ENCODE data around the gene THAP9.

Gene THAP9

GRCh38 chr4:82965763-82966162, 65.2 kb downstream of the THAP9 start:
- no peak for DNase-seq

DNA sequence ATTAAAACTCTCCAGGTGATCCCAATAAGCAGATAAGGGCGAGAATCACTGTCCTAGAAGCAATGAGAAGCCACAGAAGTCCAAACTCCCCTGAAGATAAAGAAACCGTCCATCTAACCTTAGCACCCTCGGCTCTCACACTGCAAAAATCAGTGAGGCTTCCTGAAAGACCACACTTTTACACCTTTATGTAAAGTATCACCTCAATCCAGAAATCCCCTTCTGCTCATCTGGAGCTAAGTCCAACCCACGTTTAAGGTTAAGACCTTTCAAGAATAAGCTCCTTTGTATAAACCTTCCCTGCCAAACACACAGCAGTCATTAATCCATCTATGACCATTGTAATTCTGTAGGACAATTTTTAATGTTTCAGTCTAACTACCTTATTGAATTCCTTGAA, 68.4 kb downstream of the THAP9 start:
- no peak for DNase-seq

DNA sequence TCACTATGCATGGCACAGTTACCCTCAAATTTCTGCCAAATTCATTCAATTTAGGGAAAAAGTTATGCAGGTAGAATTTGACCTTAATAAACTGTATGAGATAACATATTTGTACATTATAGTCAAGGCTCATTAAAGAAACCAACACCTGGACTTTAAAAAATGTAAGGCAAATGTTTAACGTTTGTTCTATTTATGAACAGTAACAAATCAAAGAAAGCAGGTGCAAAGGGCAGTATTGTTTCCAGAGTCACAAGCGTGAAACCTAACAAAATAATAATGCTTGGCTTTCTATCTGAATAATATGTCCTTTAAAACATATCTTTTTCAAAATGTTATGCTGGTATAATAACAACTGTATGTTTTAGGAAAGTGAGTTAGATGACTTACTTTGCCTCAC, 68.9 kb downstream of the THAP9 start:
- DNase-seq = no peak

Measured in CD4-positive, alpha-beta T cell treated with Interferon alpha-2 for 1 hour (primary cell).